ENCODE data around the gene TLDC2. TPM values are rescaled to one million over a fixed set of nuclear protein-coding genes. Genes with fewer than 3 reads are reported as not detected.
A peak's percentile ranks its signal among the peaks of the same experiment; 100 is the strongest.
"Not testable (repeated sequence)": the region's sequence is repeated elsewhere in the genome, so short reads cannot be mapped to it uniquely, and the experiment has no call there.

Gene TLDC2
- total RNA-seq, 2 experiments from 2014 or later = not detected

DNA sequence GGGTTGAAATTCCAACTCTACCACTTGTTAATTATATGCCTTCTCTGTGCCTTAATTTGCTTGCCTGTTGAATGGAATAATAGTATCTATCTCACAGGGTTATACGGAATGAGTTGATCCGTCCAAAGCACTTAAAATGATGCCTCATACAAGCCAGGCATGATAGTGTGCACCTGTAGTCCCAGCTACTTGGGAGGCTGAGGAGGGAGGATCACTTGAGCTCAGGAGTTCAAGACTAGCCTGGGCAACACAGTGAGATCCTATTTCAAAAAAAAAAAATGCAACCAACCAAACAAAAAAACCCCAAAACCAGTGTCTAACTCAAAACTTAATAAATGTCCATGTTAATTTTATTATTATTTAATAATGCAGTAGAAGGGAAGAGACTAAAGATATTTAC lies 40.3 kb downstream of the TLDC2 start:
- no peak for DNase-seq
- no peak overlapping the region for H3K27ac Mint-ChIP-seq
- H3K9me3 Mint-ChIP-seq (ENCODE audit: low read depth) = no peaks in the 10 kb centered on the region
- no peak overlapping the region for H3K4me3 Mint-ChIP-seq
- CTCF ChIA-PET = no interaction called here
- ATAC-seq = no peak
- peaks cover 2% of the 10 kb centered on the region for H3K4me1 Mint-ChIP-seq
- H3K27me3 Mint-ChIP-seq = no peaks in the 10 kb centered on the region
- H3K36me3 Mint-ChIP-seq = peaks cover 43% of the 10 kb centered on the region

DNA sequence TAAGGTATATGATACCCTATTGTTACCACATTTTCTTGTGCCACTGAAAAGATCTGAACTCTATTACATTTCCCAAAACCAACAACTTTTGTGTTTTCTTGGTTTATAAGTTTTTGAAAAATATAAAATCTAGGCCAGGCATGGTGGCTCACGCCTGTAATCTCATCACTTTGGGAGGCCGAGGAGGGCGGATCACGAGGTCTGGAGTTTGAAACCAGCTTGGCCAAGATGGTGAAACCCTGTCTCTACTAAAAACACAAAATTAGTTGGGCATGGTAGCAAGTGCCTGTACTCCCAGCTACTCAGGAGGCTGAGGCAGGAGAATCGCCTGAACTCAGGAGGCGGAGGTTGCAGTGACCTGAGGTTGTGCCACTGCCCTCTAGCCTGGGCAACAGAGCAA lies 41.3 kb downstream of the TLDC2 start:
- Mint-ChIP-seq H3K9me3 (ENCODE audit: low read depth) (no peaks in the 10 kb centered on the region), H3K27me3 (no peaks in the 10 kb centered on the region), H3K36me3 (peaks cover 38% of the 10 kb centered on the region), H3K4me3 (no peak overlapping the region), H3K4me1 (peaks cover 2% of the 10 kb centered on the region), H3K27ac (no peak overlapping the region)
- CTCF ChIA-PET = interaction anchor here (0.7 to 2.7 kb wide), 3 partner anchors 13 to 29 kb away, joined by 3 to 7 read pairs (median 3); no protein-coding TSS in a partner anchor
- DNase-seq (no peak), ATAC-seq (no peak)

DNA sequence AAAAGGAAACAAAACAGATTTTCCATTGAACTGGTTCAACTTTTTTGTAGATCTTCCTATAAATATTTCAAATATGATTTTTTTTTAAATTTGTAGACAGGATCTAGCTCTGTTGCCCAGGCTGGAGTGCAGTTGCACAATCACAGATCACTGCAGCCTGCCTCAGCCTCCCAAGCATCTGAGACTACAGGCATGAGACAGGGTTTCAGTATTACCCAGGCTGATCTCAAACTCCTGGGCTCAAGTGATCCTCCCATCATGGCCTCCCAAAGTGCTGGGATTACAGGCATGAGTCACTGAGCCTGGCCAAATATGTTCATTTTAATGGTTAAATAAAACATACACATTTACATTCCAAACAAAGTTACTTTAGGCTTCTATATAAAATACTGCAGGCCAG lies 42.0 kb downstream of the TLDC2 start:
- H3K27ac Mint-ChIP-seq = no peak overlapping the region
- no peaks in the 10 kb centered on the region for H3K27me3 Mint-ChIP-seq
- DNase-seq (no peak), ATAC-seq (no peak)
- CTCF ChIA-PET = interaction anchor here (0.7 to 2.7 kb wide), 3 partner anchors 12 to 30 kb away, joined by 3 to 7 read pairs (median 3); no protein-coding TSS in a partner anchor
- peaks cover 2% of the 10 kb centered on the region for H3K4me1 Mint-ChIP-seq
- peaks cover 40% of the 10 kb centered on the region for H3K36me3 Mint-ChIP-seq
- no peaks in the 10 kb centered on the region for H3K9me3 Mint-ChIP-seq (ENCODE audit: low read depth)
- no peak overlapping the region for H3K4me3 Mint-ChIP-seq

DNA sequence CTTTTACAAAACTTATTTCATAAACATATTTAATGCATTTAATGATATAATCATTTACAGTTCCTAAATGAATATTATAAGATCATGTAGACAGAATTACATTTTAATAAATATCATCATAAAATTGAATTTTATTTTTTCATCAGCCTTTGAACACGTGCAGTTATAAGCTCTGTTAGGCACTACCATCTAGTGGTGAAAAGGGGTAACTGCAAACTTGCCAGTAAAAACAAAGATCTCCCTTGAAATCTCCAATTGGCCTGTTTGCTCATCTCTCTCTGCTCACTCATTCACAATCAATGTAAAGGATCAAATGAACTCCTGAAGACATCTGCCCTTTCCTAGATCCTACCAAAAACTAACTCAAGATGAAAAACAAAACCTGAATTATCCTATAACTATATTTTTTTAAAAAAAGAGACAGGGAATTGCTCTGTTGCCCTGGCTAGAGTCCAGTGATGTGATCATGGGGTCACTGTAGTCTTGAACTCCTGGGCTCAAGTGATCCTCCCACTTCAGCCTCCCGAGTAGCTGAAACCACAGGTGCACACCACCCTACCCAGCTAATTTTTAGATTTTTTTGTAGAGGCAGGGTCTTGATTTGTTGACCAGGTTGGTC lies 43.9 kb downstream of the TLDC2 start:
- H3K27me3 Mint-ChIP-seq = no peaks in the 10 kb centered on the region
- CTCF ChIA-PET = interaction anchor here (0.6 to 2.7 kb wide), 20 partner anchors 10 to 314 kb away, joined by 3 to 15 read pairs (median 3); partner anchors contain the start of genes RAB5IF and RBL1
- H3K4me3 Mint-ChIP-seq = no peak overlapping the region
- DNase-seq (no peak), ATAC-seq (peak; percentile 66)
- peak overlapping the region; percentile 39 for H3K27ac Mint-ChIP-seq
- H3K9me3 Mint-ChIP-seq (ENCODE audit: low read depth) = no peaks in the 10 kb centered on the region
- H3K4me1 Mint-ChIP-seq = peaks cover 7% of the 10 kb centered on the region
- peaks cover 39% of the 10 kb centered on the region for H3K36me3 Mint-ChIP-seq

DNA sequence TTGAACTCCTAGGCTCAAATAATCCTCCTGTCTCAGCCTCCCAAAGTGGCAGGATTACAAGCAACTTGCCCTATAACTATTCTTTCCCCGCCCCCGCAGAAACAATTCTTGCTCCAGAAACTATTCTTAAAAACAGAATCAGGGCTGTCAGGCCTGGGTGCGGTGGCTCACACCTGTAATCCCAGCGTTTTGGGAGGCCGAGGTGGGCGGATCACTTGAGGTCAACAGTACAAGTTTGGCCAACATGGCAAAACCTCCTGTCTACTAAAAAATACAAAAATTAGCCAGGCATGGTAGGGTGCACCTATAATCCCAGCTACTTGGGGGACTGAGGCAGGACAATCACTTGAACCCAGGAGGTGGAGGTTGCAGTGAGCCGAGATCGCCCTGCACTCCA lies 44.4 kb downstream of the TLDC2 start:
- H3K4me3 Mint-ChIP-seq = no peak overlapping the region
- CTCF ChIA-PET = interaction anchor here (0.8 to 1.9 kb wide), 10 partner anchors 12 to 315 kb away, joined by 3 to 15 read pairs (median 4); partner anchors contain the start of genes RAB5IF and RBL1
- peaks cover 9% of the 10 kb centered on the region for H3K4me1 Mint-ChIP-seq
- H3K36me3 Mint-ChIP-seq = peaks cover 38% of the 10 kb centered on the region
- no peaks in the 10 kb centered on the region for H3K9me3 Mint-ChIP-seq (ENCODE audit: low read depth)
- no peaks in the 10 kb centered on the region for H3K27me3 Mint-ChIP-seq
- H3K27ac Mint-ChIP-seq = no peak overlapping the region
- ATAC-seq (no peak), DNase-seq (no peak)

DNA sequence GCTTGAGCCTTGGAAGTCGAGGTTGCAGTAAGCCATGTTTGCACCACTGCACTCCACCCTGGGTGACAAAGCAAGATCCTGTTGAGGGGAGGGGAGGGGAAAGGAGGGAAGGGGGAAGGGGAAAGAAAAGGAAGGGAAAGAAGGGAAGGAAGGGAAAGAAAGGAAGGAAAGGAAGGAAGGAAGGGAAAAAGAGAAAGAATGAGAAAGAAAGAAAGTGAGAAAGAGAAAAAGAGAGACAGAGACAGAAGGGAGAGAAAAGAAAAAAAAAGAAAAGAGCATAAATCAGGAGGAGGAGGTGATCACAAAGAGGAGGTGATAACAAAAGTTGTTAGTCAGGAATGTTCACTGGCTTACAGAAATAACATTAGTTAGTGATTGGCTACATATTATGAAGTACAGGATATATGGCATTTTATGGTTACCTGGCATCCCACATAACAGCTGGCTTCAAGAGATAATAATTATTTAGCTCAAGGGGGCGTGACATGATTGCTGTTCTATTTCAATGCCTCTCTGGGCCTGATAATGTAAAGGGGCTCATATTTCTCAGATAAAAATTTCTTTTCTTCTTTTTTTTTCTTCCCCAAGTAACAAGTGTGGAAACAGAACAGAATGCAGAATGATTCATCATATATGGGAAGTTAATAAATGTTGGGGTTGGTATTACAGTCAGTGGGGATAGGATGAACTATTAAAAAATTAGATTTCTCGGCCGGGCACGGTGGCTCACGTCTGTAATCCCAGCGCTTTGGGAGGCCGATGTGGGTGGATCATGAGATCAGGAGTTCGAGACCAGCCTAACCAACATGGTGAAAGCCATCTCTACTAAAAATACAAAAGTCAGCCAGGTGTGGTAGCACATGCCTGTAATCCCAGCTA lies 48.5 kb downstream of the TLDC2 start:
- H3K36me3 Mint-ChIP-seq = peaks cover 52% of the 10 kb centered on the region
- H3K27me3 Mint-ChIP-seq = no peaks in the 10 kb centered on the region
- peak overlapping the region; percentile 32 for H3K27ac Mint-ChIP-seq
- no peak overlapping the region for H3K4me3 Mint-ChIP-seq
- no peak for ATAC-seq
- H3K9me3 Mint-ChIP-seq (ENCODE audit: low read depth) = no peaks in the 10 kb centered on the region
- peaks cover 11% of the 10 kb centered on the region for H3K4me1 Mint-ChIP-seq
- DNase-seq = no peak
- CTCF ChIA-PET = interaction anchor here (2.5 to 2.6 kb wide), 2 partner anchors 11 to 150 kb away, joined by 7 read pairs; partner anchors contain the start of gene DSN1

DNA sequence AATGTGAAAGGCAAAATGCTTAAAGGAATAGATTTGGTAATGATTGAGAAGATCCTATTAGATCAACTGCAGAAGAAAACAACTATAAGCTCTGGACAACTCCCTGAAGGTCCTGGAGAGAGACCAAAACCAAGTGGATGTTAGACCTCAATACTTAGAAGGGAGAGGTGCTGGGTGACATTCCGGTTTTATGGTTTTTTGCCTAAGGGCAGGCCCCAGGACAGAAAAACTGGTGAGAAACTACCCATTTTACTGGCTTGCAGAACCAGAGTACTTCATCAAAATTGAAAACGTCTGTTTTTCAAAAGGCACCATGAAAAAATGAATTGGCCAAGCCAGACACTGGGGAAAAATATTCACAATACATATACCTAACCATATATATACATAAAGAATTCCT lies 49.3 kb downstream of the TLDC2 start:
- Mint-ChIP-seq H3K4me3 (no peak overlapping the region), H3K36me3 (peaks cover 57% of the 10 kb centered on the region), H3K27ac (no peak overlapping the region), H3K27me3 (no peaks in the 10 kb centered on the region), H3K9me3 (ENCODE audit: low read depth) (no peaks in the 10 kb centered on the region), H3K4me1 (peaks cover 11% of the 10 kb centered on the region)
- ATAC-seq (no peak), DNase-seq (no peak)
- CTCF ChIA-PET = no interaction called here

DNA sequence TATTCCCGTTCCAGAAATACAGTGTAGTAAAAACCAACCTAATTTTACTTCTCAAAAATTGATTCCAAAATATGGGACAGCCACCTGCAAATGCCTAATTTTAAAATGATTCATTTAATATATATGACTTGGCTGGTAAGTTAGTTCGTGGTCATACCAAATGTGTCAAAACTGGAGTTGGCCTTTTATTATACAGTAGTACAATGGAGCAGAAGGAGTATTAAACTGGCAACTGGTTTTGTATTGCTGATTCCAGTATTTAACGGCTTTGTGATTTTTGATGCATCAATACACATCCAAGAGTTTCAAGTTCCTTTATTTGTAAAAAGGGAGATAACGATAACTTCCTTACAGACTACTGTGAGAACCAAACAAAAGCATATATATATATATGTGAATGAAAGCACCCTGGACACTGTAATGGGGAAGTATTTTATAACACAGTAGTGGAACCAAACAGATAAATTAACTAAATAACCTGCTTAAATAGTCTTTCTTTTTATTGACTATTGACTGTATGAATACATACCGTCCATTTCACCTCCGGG lies 50.8 kb downstream of the TLDC2 start:
- peaks cover 66% of the 10 kb centered on the region for H3K36me3 Mint-ChIP-seq

DNA sequence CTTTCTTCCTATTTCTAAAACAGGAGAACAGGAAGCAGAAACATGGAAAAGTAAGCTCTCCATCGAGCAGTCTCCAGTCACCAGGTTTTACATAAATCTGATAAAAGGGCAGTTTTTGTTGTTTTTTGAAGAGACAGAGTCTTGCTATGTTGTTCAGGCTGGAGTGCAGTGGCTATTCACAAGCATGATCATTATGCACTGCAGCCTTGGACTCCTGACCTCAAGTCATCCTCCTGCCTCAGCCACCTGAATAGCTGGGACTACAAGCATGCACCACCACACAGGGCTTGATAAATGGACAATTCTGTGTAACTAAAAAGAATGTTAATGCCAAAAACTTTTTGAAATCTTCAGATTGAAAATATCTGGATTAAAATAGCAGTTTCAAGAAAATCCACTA lies 51.8 kb downstream of the TLDC2 start:
- Mint-ChIP-seq H3K36me3 (peaks cover 67% of the 10 kb centered on the region), H3K27me3 (no peaks in the 10 kb centered on the region), H3K4me1 (peaks cover 32% of the 10 kb centered on the region), H3K9me3 (ENCODE audit: low read depth) (no peaks in the 10 kb centered on the region), H3K27ac (no peak overlapping the region), H3K4me3 (no peak overlapping the region)
- CTCF ChIA-PET = interaction anchor here (0.6 kb wide), 1 partner anchor 151 kb away, joined by 3 read pairs; no protein-coding TSS in a partner anchor
- no peak for DNase-seq
- no peak for ATAC-seq

More for the DNA sequence above, 50.8 kb downstream of the TLDC2 start:
- CTCF ChIA-PET = no interaction called here
- Mint-ChIP-seq H3K4me1 (peaks cover 24% of the 10 kb centered on the region), H3K9me3 (ENCODE audit: low read depth) (no peaks in the 10 kb centered on the region), H3K27ac (no peak overlapping the region), H3K4me3 (no peak overlapping the region), H3K27me3 (no peaks in the 10 kb centered on the region)
- no peak for ATAC-seq
- DNase-seq = no peak

DNA sequence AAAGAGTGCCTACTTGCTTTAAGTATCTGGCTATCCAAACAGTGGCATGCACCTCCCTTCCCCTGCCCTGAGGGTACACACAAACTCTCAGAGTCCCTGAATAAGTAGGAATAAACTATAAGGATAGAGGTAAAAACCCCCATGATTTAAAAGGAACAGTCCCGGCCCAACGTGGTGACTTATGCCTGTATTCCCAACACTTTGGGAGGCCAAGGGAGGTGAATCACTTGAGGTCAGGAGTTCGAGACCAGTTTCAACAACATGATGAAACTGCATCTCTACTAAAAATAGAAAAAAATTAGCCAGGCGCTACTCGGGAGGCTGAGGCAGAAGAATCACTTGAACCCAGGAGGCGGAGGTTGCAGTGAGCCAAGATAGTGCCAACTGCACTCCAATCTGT lies 53.4 kb downstream of the TLDC2 start:
- Mint-ChIP-seq H3K27me3 (no peaks in the 10 kb centered on the region), H3K4me1 (peaks cover 36% of the 10 kb centered on the region), H3K4me3 (no peak overlapping the region), H3K27ac (no peak overlapping the region), H3K36me3 (peaks cover 71% of the 10 kb centered on the region), H3K9me3 (ENCODE audit: low read depth) (no peaks in the 10 kb centered on the region)
- CTCF ChIA-PET = interaction anchor here (1.8 kb wide), 1 partner anchor 11 kb away, joined by 7 read pairs; no protein-coding TSS in a partner anchor
- ATAC-seq (no peak), DNase-seq (no peak)

DNA sequence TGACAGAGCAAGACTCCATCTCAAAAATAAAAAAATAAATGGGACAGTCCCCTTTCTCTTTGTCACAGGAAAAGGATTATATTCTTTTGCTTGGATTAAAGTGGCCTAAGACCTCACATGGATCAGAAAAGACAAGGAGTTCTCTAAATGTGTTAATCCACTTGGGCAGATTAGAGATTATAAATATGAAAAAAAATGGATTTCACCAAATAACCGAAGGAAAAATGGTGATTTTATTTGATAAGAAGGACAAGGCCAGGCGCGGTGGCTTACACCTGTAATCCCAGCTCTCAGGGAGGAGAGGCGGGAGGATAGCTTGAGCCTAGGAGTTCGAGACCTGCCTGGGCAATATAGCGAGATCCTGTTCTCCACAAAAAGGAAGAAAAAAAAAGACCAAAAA lies 53.8 kb downstream of the TLDC2 start:
- Mint-ChIP-seq H3K4me3 (no peak overlapping the region), H3K27ac (peak overlapping the region; percentile 40), H3K9me3 (ENCODE audit: low read depth) (no peaks in the 10 kb centered on the region), H3K27me3 (no peaks in the 10 kb centered on the region), H3K4me1 (peaks cover 32% of the 10 kb centered on the region), H3K36me3 (peaks cover 68% of the 10 kb centered on the region)
- CTCF ChIA-PET = interaction anchor here (1.8 kb wide), 1 partner anchor 11 kb away, joined by 7 read pairs; no protein-coding TSS in a partner anchor
- ATAC-seq (no peak), DNase-seq (no peak)

DNA sequence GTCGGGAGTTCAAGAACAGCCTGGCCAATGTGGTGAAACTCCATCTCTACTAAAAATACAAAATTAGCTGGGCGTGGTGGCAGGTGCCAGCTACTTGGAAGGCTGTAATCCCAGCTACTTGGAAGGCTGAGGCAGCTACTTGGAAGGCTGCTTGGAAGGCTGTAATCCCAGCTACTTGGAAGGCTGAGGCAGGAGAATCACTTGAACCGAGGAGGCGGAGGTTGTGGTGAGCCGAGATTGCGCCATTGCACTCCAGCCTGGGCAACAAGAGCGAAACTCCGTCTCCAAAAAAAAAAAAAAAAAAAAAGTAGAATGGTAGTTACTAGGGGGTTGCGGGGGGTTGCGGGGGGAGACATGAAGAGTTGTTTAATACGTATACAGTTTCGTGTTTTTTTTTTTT lies 56.1 kb downstream of the TLDC2 start:
- H3K9me3 Mint-ChIP-seq (ENCODE audit: low read depth); H3K27me3 Mint-ChIP-seq; DNase-seq; ATAC-seq; H3K4me3 Mint-ChIP-seq; H3K27ac Mint-ChIP-seq: not testable (repeated sequence)
- Mint-ChIP-seq H3K36me3 (peaks cover 65% of the 10 kb centered on the region), H3K4me1 (peaks cover 31% of the 10 kb centered on the region)
- CTCF ChIA-PET = interaction anchor here (1.5 to 1.8 kb wide), 2 partner anchors 10 to 12 kb away, joined by 3 to 5 read pairs; no protein-coding TSS in a partner anchor

All from activated CD8-positive, alpha-beta memory T cell treated with anti-CD3 and anti-CD28 coated beads, Interleukin-2, amount 10 ng/mL, durations not matched to agents 7 days and 5 days (primary cell).